ENCODE measurements around the gene FGD6. TPM values are rescaled to one million over a fixed set of nuclear protein-coding genes. Genes with fewer than 3 reads are reported as not detected.
"Not testable (repeated sequence)": the region's sequence is repeated elsewhere in the genome, so short reads cannot be mapped to it uniquely, and the experiment has no call there.

FGD6 gene
- total RNA-seq, 2 experiments from 2014 or later, result 5.6 to 7.8 TPM

- Histone ChIP-seq H3K4me1 (ENCODE audit: insufficient read depth, low read length, poor library complexity, severe bottlenecking) (peaks cover 66% of the 10 kb centered on the region), H3K9me2 (ENCODE audit: insufficient read depth, low read length) (no peaks in the 10 kb centered on the region), H4K20me1 (ENCODE audit: insufficient read depth, low read length) (no peaks in the 10 kb centered on the region), H3K4me2 (ENCODE audit: low read length) (peak overlapping the region; percentile 62), H3K27ac (ENCODE audit: low read depth, low read length, poor library complexity, severe bottlenecking) (peak overlapping the region; percentile 10), H3K79me2 (ENCODE audit: insufficient read depth, low read depth, low read length) (peaks cover 50% of the 10 kb centered on the region), H3K4me3 (ENCODE audit: low read depth, low read length, poor library complexity, severe bottlenecking) (no peak overlapping the region), H3K36me3 (ENCODE audit: insufficient read depth, low read length) (no peaks in the 10 kb centered on the region; the same call in 1 of the 2 replicates), H3K9me3 (ENCODE audit: low read length) (no peaks in the 10 kb centered on the region), H2AFZ (ENCODE audit: low read length) (no peak overlapping the region)
- CTCF ChIA-PET (ENCODE audit: unreplicated experiment), result no interaction called here
- POLR2A ChIA-PET, result interaction anchor here (0.7 to 5.9 kb wide), 5 partner anchors 15 to 45 kb away, joined by 3 to 44 read pairs (median 3); partner anchors contain the start of genes FGD6 and VEZT
- TF ChIP-seq EZH2phosphoT487 (IDR thresholded peaks at IDR 0.05; ENCODE audit: borderline replicate concordance, low read depth, low read length), result no peak
- TF ChIP-seq CTCF (conservative IDR thresholded peaks at IDR 0.05; ENCODE audit: low read length), result no peak
- no peak for DNase-seq (ENCODE audit: low spot score)
- BruUV-seq (replicated peaks), result no TSS peak
- intact Hi-C loops (cut with micrococcal nuclease; ENCODE audit: unreplicated experiment), result no loop called here
These were observed 19.6 kb downstream of the FGD6 start for GRCh38 chr12:95197636-95198035.

GRCh38 chr12:95196875-95197569, 20.2 kb downstream of the FGD6 start:
- H4K20me1 ChIP-seq (ENCODE audit: insufficient read depth, low read length); H3K27ac ChIP-seq (ENCODE audit: low read depth, low read length, poor library complexity, severe bottlenecking); H2AFZ ChIP-seq (ENCODE audit: low read length); H3K4me3 ChIP-seq (ENCODE audit: low read depth, low read length, poor library complexity, severe bottlenecking); CTCF ChIA-PET (ENCODE audit: unreplicated experiment); H3K9me3 ChIP-seq (ENCODE audit: low read length); intact Hi-C loops (cut with micrococcal nuclease; ENCODE audit: unreplicated experiment); H3K36me3 ChIP-seq (ENCODE audit: insufficient read depth, low read length); BruUV-seq (replicated peaks); H3K9me2 ChIP-seq (ENCODE audit: insufficient read depth, low read length); DNase-seq (ENCODE audit: low spot score): not testable (repeated sequence)
- Histone ChIP-seq H3K79me2 (ENCODE audit: insufficient read depth, low read depth, low read length) (peaks cover 50% of the 10 kb centered on the region), H3K4me2 (ENCODE audit: low read length) (peak overlapping the region; percentile 62), H3K4me1 (ENCODE audit: insufficient read depth, low read length, poor library complexity, severe bottlenecking) (peaks cover 64% of the 10 kb centered on the region)
- POLR2A ChIA-PET, result interaction anchor here (0.7 to 1.4 kb wide), 5 partner anchors 15 to 45 kb away, joined by 3 to 5 read pairs (median 3); no protein-coding TSS in a partner anchor

- H3K9me2 ChIP-seq (ENCODE audit: insufficient read depth, low read length), result no peaks in the 10 kb centered on the region
- no peaks in the 10 kb centered on the region; the same call in 1 of the 2 replicates for H3K36me3 ChIP-seq (ENCODE audit: insufficient read depth, low read length)
- intact Hi-C loops (cut with micrococcal nuclease; ENCODE audit: unreplicated experiment), result no loop called here
- no TSS peak for BruUV-seq (replicated peaks)
- H3K4me1 ChIP-seq (ENCODE audit: insufficient read depth, low read length, poor library complexity, severe bottlenecking), result peaks cover 45% of the 10 kb centered on the region
- DNase-seq (ENCODE audit: low spot score), result no peak
- POLR2A ChIA-PET, result interaction anchor here (0.6 kb wide), 1 partner anchor 891 kb away, joined by 7 read pairs; no protein-coding TSS in a partner anchor
- H3K4me3 ChIP-seq (ENCODE audit: low read depth, low read length, poor library complexity, severe bottlenecking), result no peak overlapping the region
- no peak overlapping the region for H3K4me2 ChIP-seq (ENCODE audit: low read length)
- H3K9me3 ChIP-seq (ENCODE audit: low read length), result no peaks in the 10 kb centered on the region
- H3K79me2 ChIP-seq (ENCODE audit: insufficient read depth, low read depth, low read length), result peaks cover 32% of the 10 kb centered on the region; the same call in 1 of the 2 replicates
- TF ChIP-seq EZH2phosphoT487 (IDR thresholded peaks at IDR 0.05; ENCODE audit: borderline replicate concordance, low read depth, low read length), result no peak
- no peak for TF ChIP-seq CTCF (conservative IDR thresholded peaks at IDR 0.05; ENCODE audit: low read length)
- no peak overlapping the region for H3K27ac ChIP-seq (ENCODE audit: low read depth, low read length, poor library complexity, severe bottlenecking)
- no peaks in the 10 kb centered on the region for H4K20me1 ChIP-seq (ENCODE audit: insufficient read depth, low read length)
- CTCF ChIA-PET (ENCODE audit: unreplicated experiment), result no interaction called here
- H2AFZ ChIP-seq (ENCODE audit: low read length), result no peak overlapping the region
These were observed 22.1 kb downstream of the FGD6 start for GRCh38 chr12:95195122-95195521.
